Panc1 (cell line): ENCODE data around the gene TMTC1.

Experiments
- CTCF ChIP-seq: fragments of 450-650 bp; IDR thresholded peaks from 2 replicates; pipeline ENCODE4 v1.5.1; 2017; ENCODE audit warnings: mild to moderate bottlenecking
- POLR2AphosphoS5 ChIP-seq: IDR thresholded peaks from 2 replicates; pipeline ENCODE4 v1.6.1; 2012; ENCODE audit warnings: mild to moderate bottlenecking, low read depth, low read length, moderate library complexity
- REST ChIP-seq, 2 experiments: IDR thresholded peaks; 2 replicates each; pipeline ENCODE4 v1.6.1; 2011 to 2012; ENCODE audit warnings: low read depth in 2 of 2, control low read depth in 1 of 2, low read length in 1 of 2, mild to moderate bottlenecking in 1 of 2, moderate library complexity in 1 of 2; ENCODE audit not compliant: insufficient read depth in 1 of 2
- SIN3A ChIP-seq: IDR thresholded peaks from 2 replicates; pipeline ENCODE4 v1.6.1; 2012; ENCODE audit warnings: low read depth, mild to moderate bottlenecking, low read length, moderate library complexity, borderline replicate concordance; ENCODE audit not compliant: insufficient read depth

DNA sequence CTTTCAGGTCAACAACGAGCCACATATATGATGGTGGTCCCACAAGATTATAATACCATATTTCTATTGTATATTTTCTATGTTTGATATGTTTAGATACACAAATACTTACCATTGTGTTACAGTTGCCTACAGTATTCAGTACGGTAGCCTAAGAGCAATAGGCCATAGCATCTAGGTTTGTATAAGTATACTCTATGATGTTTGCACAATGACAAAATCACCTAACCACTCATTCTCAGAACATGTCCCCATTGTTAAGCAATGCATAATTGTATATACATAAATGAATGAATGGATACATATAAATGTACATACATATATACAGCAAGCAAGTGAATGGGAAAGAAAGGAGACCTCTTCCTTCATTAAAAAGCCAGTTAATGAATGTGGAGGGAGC, 23.8 kb downstream of the TMTC1 start:
- TF ChIP-seq SIN3A (no peak), CTCF (no peak), REST (IDR thresholded peaks at IDR 0.05; ENCODE audit: insufficient read depth in 1 of 2, low read depth in 2 of 2, low read length in 1 of 2) (no peak), POLR2AphosphoS5 (no peak)
